C1 segment of cervical spinal cord (tissue), 14 donors: ENCODE measurements around the gene INTS11.

Experiments used
- DNase-seq, 14 donors: peaks; one replicate each; lab custom pipeline; 2025; lab: John Stamatoyannopoulos, UW

Gene INTS11

DNA sequence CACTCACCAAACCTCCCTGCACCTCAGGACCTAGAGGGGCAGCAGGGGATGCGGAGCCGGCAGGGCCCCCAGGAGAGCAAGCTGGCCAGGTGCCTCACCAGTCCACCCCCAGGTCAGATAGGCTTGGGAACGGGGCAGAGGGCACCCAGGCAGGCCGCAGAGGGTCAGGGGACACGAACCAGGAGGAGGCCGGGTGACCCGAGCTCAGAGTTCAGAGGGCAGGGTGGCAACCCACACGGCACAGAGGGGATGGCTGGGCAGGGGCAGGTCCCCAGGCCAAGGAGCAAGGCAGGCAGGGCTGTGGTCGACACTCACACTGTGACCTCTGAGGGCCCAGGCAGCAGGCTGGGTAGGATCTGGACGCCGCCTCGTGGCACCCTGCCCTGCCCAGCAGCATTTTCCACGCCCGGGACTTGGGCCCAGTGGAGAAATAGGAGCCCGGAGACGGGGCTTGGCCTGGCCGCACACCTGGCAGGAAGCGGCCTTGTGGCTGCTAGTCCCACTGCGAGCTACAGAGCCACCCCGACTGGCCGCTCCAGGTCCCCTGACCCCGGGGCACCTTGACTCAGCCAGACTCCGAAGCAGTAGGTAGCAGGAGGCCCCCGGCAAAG is 19.5 kb upstream of the INTS11 start:
- no peak for DNase-seq

- no peak for DNase-seq
Measured at GRCh38 chr1:1342584-1343115, 18.2 kb upstream of the INTS11 start.

- no peak for DNase-seq
Measured at GRCh38 chr1:1342061-1342562, 17.7 kb upstream of the INTS11 start.

GRCh38 chr1:1341549-1342021 is 17.1 kb upstream of the INTS11 start:
- DNase-seq, result no peak

DNA sequence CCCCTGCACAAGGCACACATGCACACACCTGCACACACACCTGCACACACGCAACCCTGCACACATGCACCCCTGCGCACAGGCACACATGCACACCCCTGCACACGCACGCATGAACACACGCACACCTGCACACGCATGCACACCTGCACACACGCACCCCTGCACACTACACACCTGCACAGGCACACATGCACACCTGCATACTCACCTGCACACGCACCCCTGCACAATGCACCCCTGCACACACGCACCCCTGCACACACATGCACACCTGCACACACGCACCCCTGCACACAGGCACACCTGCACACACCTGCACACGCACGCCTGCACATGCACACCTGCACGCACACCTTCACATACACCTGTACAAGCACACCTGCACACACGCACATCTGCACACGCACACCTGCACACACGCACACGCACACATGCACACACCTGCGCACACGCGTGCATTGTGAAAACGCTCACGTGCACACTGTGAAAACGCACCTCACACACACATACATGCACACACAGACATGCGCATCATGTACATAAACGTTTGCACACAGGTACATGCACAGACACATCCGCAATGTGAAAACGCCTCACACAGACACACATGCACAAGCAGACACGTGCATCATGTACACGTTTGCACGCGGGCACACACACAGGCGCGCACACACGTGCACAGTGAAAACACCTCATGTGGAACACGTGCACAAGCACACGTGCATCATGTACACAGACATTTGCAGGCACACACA is 16.5 kb upstream of the INTS11 start:
- no peak for DNase-seq

DNA sequence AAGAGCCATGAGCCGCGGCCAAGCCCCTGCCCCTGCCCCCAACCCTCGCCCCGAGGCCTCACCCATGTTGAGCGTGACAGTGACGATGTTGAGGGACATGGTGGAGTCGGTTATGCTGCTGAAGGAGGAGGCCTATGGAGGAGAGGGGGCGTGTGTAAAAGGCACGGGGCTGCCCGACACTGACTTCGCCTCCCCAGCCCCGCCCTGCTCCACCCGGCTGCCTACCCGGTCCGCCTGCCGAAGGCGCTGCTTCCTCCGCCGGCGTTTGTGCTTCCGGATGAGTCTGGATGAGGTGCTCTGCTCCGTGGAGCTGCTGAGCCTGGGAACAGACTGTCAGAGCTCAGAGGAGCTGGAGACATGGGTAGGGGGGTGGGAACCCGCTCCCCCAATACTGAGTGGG is 15.7 kb upstream of the INTS11 start:
- no peak for DNase-seq

DNA sequence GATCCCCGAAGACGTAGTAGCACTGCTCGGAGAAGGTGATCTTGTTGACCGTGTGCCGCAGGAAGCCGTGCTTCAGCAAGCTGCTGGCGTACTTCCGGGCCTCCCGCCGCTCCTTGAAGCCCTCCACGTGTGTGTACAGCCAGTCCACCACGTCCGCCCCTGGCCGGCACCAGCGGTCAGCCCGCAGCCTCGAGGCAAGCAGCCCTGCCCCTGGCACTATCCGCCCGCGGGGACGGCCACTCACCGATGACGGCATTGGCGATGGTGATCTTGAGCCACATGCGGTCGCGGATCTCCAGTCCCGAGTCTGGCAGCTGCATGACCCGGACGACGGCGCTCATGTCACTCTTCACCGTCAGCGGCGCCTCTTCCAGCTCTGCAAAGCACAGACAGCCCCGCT is 13.8 kb upstream of the INTS11 start:
- no peak for DNase-seq

DNA sequence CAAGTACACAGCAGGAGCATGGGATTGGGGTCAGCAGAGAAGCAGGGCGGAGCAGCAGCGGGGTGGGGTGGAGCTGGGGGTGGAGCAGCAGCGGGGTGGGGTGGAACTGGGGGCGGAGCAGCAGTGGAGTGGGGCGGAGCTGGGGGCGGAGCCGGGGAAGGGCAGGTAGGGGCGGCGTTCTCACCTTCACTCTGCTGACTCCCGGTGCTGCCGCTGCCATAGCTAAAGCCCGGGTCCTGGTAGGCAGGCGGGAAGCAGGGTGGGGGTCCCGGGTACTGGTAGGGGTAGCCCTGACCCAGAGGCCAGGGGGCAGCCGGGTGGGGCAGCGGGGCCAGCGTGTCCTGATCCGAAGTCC is 13.3 kb upstream of the INTS11 start:
- no peak for DNase-seq

DNA sequence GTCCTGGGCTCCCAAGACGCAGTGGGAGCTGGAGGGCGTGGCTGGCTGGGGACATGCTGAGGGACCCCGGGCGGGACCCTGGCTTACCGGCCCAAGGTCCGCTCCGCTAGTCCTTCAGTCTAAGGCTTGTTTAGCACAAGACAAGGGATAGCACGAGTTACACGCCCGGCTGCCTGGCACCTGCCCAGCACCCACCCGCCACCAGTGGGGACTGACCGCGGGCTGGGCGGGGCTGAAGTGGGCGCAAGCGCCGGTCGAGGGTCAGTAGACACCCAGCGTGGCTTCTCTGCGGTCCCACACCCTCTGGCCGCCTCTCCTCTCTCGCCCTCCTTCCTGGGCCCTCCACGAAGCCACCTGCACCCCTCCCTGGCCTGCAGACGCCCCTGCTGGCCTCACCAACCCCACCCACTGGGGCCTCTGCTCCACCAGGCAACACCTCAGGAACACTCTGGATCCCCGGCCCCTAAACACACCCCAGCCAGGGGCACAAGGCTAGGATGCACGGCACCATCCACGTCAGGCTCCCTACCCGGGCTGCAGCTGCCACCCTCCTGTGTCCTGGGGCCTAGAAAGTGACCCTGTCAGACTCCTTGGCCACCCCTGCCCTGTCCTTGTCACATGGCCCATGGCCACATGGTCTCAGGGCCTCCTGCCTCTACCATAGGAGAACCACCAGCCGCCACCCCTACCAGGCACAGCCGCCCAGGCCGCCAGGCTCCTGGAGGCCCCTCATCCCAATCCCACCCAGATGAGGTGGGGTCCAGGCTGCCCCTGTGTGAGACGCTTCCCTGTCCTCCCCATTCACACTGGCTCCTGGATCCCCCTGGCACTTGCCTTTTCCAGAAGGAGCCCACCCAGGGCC is 12.7 kb upstream of the INTS11 start:
- no peak for DNase-seq

- DNase-seq, result no peak
Measured at GRCh38 chr1:1336446-1336845, 12.0 kb upstream of the INTS11 start.

GRCh38 chr1:1335792-1336248 is 11.4 kb upstream of the INTS11 start:
- no peak for DNase-seq

- no peak for DNase-seq
Measured at GRCh38 chr1:1335283-1335682, 10.8 kb upstream of the INTS11 start.

GRCh38 chr1:1334835-1335234 is 10.4 kb upstream of the INTS11 start:
- DNase-seq, result no peak

DNA sequence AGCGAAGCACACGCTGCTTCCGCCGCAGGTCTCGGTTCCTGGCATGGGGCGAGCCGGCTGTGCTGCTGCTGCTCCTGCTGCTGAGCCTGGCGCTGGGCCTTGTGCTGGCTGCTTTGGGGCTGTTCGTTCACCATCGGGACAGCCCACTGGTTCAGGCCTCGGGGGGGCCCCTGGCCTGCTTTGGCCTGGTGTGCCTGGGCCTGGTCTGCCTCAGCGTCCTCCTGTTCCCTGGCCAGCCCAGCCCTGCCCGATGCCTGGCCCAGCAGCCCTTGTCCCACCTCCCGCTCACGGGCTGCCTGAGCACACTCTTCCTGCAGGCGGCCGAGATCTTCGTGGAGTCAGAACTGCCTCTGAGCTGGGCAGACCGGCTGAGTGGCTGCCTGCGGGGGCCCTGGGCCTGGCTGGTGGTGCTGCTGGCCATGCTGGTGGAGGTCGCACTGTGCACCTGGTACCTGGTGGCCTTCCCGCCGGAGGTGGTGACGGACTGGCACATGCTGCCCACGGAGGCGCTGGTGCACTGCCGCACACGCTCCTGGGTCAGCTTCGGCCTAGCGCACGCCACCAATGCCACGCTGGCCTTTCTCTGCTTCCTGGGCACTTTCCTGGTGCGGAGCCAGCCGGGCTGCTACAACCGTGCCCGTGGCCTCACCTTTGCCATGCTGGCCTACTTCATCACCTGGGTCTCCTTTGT is 9.2 kb upstream of the INTS11 start:
- DNase-seq, result no peak

- no peak for DNase-seq
Measured at GRCh38 chr1:1332774-1333480, 8.5 kb upstream of the INTS11 start.

GRCh38 chr1:1332031-1332755 is 7.7 kb upstream of the INTS11 start:
- DNase-seq, result no peak

DNA sequence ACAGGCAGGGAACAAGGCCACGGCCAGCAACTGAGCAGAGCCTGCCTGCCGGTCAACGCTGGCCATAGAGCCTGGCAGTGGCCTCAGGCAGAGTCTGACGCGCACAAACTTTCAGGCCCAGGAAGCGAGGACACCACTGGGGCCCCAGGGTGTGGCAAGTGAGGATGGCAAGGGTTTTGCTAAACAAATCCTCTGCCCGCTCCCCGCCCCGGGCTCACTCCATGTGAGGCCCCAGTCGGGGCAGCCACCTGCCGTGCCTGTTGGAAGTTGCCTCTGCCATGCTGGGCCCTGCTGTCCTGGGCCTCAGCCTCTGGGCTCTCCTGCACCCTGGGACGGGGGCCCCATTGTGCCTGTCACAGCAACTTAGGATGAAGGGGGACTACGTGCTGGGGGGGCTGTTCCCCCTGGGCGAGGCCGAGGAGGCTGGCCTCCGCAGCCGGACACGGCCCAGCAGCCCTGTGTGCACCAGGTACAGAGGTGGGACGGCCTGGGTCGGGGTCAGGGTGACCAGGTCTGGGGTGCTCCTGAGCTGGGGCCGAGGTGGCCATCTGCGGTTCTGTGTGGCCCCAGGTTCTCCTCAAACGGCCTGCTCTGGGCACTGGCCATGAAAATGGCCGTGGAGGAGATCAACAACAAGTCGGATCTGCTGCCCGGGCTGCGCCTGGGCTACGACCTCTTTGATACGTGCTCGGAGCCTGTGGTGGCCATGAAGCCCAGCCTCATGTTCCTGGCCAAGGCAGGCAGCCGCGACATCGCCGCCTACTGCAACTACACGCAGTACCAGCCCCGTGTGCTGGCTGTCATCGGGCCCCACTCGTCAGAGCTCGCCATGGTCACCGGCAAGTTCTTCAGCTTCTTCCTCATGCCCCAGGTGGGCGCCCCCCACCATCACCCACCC is 6.9 kb upstream of the INTS11 start, which contains the start of gene TAS1R3:
TSS of gene TAS1R3 (plus strand) at position 213 of the 898 bp plus-strand sequence. CDS start at position 279, 66 bp downstream.
- no peak for DNase-seq

- no peak for DNase-seq
Measured at GRCh38 chr1:1330366-1331067, 6.1 kb upstream of the INTS11 start.
